Ovary (tissue), 9 donors: ENCODE data around the gene CRY2. TPM values are rescaled to one million over a fixed set of nuclear protein-coding genes. Genes with fewer than 3 reads are reported as not detected.

Source experiments
- DNase-seq, 5 donors: peaks; one replicate each; pipeline ENCODE4 v3.0.0-alpha.2; 2019 to 2020
- H3K27ac ChIP-seq, 2 donors: fragments of 200-600 bp; one replicate each; pipeline versions ENCODE4 v1.5.1 to v1.8.0; 2019 to 2022
- H3K27me3 ChIP-seq: fragments of 200-600 bp; one replicate; pipeline ENCODE4 v1.8.0; 2022
- H3K36me3 ChIP-seq: fragments of 200-600 bp; sonication (generic); one replicate; pipeline ENCODE4 v1.5.1; 2019
- H3K4me1 ChIP-seq: one replicate; pipeline ENCODE4 v1.8.1; 2013; ENCODE audit warnings: mild to moderate bottlenecking, moderate library complexity; ENCODE audit not compliant: insufficient read depth
- H3K4me3 ChIP-seq: fragments of 200-600 bp; sonication (generic); one replicate; pipeline ENCODE4 v1.5.1; 2017
- H3K9me3 ChIP-seq, 2 donors: fragments of 200-600 bp in 1 of 2; sonication (generic) in 1 of 2; one replicate each; pipeline versions ENCODE4 v1.5.1 to v1.8.1; 2013 to 2019; ENCODE audit warnings: mild to moderate bottlenecking in 1 of 2, moderate library complexity in 1 of 2
- EP300 ChIP-seq: sonication (generic); formaldehyde crosslinking; IDR thresholded peaks from one replicate; pipeline ENCODE4 v1.6.1; 2017; ENCODE audit warnings: antibody characterized with exemption
- POLR2A ChIP-seq: fragments of 450-650 bp; IDR thresholded peaks from one replicate; pipeline ENCODE4 v1.6.1; 2017; ENCODE audit warnings: antibody characterized with exemption, mild to moderate bottlenecking, moderate library complexity
- whole genome bisulfite sequencing, 3 donors: extraction: QIAGEN DNeasy Blood & Tissue Kit in 1 of 3; methylation state at CpG; one replicate each; pipeline versions ENCODE4 v1.1.5 to v1.1.7; 2013 to 2017; 5-methylcytosine and 5-hydroxymethylcytosine counted together
- intact Hi-C, 4 donors: fragments of 100-400 bp; cut with DNase I; formaldehyde crosslinking; loops; one replicate each; pipeline versions ENCODE4 v1.11.0 to v1.15.1; 2022 to 2023
- polyA plus RNA-seq, 2 donors: library from polyadenylated mRNA; stranded (reverse); fragments of 200-250 nt in 1 of 2; fragments of 350-450 nt in 1 of 2; fragmentation: Illumina TruSeq in 1 of 2; extraction: RNeasy Lipid Tissue Mini Kit (QIAGEN cat#74804) in 1 of 2; gene quantifications; one replicate each; pipeline ENCODE4 v1.2.3, GENCODE V29; 2013 to 2014
- total RNA-seq, 7 donors: library from RNA; depleted of rRNA in 2 of 7; stranded (reverse); fragments of >200 nt in 2 of 7; fragmentation: NEBNext Ultra II Directional in 3 of 7; extraction: Animal tissue kit (Norgen Biotek cat#: 25700) in 3 of 7; gene quantifications; one replicate each; pipeline versions ENCODE4 v1.1.0 to v1.2.4, GENCODE V29; 2016 to 2023
- TF ChIP-seq, protein P1 (sequence below), 3 donors: fragments of 450-650 bp in 2 of 3; fragments of 200-600 bp in 1 of 3; IDR thresholded peaks; one replicate each; pipeline versions ENCODE4 v1.5.1 to v1.8.0; 2016 to 2022; ENCODE audit warnings: antibody characterized with exemption in 3 of 3, mild to moderate bottlenecking in 1 of 3
- donor health status: DM: no; HTN: no; CAD: no; lungs with moderate emphysema.
- donor health status: DM: no; HTN: no; CAD: no.
- donor health status: Bipolar disorder and iron deficiency.
- donor health status: DM: yes; HTN: yes; CAD: no.
- donor health status: DM: no; HTN: no; CAD: no.
- donor health status: DM: yes; HTN: yes; CAD: no.

Gene CRY2
- total and polyA plus RNA-seq, 9 donors: 37.2 to 94.2 (median 51.9) TPM

DNA sequence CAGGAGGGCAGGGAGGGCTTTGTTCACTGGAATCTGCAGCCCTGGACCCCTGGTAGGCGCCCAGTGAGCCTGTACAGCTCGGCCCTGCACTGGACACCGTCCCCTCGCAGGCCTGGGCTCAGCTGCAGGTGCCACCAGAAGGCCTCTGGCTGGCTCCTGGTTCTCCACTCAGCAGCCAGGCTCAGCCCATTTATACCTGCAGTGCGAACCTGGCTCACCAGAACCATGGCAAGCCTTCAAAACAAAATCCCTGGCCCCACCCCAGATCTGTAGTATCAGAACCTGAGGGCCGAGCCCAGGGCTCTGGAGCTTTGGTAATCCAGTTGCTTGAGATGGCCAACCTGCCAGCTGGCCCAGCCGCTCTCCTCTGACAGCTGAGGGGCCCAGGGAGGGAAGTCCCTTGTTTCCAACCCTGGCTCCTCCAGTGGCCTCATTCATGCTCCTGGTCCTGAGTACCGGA lies 60.7 kb downstream of the CRY2 start:
- Histone ChIP-seq H3K4me1 (no peaks in the 10 kb centered on the region), H3K36me3 (no peaks in the 10 kb centered on the region), H3K27me3 (no peaks in the 10 kb centered on the region), H3K4me3 (no peak overlapping the region), H3K27ac (no peak overlapping the region), H3K9me3 (no peaks in the 10 kb centered on the region)
- intact Hi-C loops: no loop called here
- 59 to 61% (median 60%) methylated on average over 8 of the region's 8 CpGs for WGBS, 3 donors
- DNase-seq: no peak
- TF ChIP-seq POLR2A (no peak), EP300 (no peak)
- TF ChIP-seq, protein P1, sequence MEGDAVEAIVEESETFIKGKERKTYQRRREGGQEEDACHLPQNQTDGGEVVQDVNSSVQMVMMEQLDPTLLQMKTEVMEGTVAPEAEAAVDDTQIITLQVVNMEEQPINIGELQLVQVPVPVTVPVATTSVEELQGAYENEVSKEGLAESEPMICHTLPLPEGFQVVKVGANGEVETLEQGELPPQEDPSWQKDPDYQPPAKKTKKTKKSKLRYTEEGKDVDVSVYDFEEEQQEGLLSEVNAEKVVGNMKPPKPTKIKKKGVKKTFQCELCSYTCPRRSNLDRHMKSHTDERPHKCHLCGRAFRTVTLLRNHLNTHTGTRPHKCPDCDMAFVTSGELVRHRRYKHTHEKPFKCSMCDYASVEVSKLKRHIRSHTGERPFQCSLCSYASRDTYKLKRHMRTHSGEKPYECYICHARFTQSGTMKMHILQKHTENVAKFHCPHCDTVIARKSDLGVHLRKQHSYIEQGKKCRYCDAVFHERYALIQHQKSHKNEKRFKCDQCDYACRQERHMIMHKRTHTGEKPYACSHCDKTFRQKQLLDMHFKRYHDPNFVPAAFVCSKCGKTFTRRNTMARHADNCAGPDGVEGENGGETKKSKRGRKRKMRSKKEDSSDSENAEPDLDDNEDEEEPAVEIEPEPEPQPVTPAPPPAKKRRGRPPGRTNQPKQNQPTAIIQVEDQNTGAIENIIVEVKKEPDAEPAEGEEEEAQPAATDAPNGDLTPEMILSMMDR (IDR thresholded peaks at IDR 0.05): no peak

DNA sequence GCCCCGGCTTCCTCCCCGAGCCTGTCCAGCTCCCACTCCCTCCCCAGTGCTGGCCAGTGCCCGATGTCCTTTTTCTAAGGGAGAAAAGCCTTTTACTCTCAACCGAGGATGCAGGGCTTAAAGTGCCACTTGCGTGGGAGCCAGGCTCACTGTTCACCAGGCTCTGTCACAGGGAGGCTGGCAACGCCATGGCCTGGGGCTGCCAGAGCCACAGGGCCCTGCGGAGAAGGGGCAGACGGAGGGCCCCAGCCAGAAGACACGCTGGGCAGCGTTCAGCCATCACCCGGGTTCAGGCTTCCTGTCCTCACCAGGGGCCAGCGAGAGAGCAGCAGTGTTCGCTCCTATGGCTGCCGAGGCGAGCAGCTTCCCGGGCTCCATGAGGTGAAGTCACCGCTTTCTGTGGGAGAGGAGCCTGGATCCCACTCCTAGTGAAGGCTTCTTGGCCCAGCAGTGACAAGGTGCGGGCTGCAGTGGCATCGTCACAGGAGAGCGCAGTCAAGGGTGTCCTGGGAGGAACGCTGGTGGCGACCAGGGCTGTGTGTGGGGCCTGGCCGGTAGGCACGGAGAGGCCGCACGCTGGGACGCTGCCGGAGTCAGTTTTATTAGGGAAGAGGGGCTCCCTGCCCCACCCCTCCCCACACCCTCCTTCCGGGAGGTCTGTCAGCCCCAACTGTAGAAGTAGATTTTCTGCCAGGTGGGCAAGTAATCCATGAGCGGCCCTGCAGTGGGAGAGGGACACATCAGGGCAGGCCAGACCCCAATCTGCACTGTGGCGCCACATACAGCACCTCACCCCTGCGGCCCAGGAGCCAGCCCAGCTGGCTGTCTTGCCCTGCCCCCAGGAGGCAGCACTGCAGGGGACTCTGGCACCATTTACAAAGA lies 62.6 kb downstream of the CRY2 start:
- H3K36me3 ChIP-seq: no peaks in the 10 kb centered on the region
- no peaks in the 10 kb centered on the region for H3K4me1 ChIP-seq
- intact Hi-C loops: loop anchor here in 2 of 4 donors (5.0 kb wide), 2 partner anchors 58 to 243 kb away; partner anchors contain the start of gene CHST1 (in 1 of the 2)
- H3K9me3 ChIP-seq: no peaks in the 10 kb centered on the region
- no peak overlapping the region for H3K4me3 ChIP-seq
- no peak overlapping the region for H3K27ac ChIP-seq
- DNase-seq: no peak
- H3K27me3 ChIP-seq: no peaks in the 10 kb centered on the region
- TF ChIP-seq EP300 (no peak), POLR2A (no peak)
- TF ChIP-seq, protein P1 (IDR thresholded peaks at IDR 0.05): no peak
- WGBS, 3 donors: 83 to 85% (median 84%) methylated on average over 30 to 32 of the region's 32 CpGs

DNA sequence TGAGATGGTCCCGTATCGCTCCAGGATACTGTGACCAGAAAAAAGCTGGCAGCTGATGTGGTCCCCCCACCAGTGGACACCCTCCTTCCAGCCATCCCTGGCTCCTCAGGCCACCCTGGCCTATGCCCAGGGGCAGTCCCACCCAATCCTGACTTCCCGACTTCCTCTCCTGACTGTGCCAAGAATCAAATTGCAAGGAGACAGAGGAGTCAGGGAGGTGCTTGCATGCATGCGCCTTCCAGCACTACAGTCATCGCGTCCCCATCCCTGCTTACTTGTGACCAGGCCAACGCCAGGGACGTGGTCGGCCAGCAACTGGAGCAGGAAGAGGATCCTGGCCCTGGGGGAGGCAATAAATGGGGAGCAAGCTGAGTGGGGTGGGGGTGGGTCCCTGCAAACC lies 63.3 kb downstream of the CRY2 start:
- 83 to 86% (median 84%) methylated on average over 9 of the region's 9 CpGs for WGBS, 3 donors
- no peaks in the 10 kb centered on the region for H3K27me3 ChIP-seq
- intact Hi-C loops: loop anchor here in 2 of 4 donors (5.0 kb wide), 2 partner anchors 58 to 243 kb away; partner anchors contain the start of gene CHST1 (in 1 of the 2)

DNA sequence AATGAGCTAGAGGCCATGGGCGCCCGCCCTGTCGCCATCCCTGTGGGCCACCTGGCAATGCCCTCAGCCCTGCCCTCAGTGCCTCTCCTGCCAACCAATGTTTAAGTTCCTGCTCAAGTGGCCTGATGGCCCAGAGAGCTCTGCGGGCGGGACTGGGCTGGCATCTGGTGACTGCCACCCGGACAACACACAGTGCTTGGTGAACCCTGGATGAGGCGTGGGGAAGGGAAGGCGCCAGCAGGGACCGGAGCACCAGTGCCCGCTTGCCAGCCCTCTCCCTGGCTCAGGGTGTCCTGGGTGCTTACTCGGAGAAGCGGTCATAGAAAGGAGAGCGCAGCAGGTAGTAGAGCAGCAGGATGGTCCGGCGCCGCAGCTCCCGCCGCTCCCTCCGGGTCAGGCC lies 66.2 kb downstream of the CRY2 start:
- no peaks in the 10 kb centered on the region for H3K9me3 ChIP-seq
- H3K36me3 ChIP-seq: no peaks in the 10 kb centered on the region
- 91 to 95% (median 94%) methylated on average over 19 of the region's 19 CpGs for whole genome bisulfite sequencing, 3 donors
- H3K27me3 ChIP-seq: no peaks in the 10 kb centered on the region
- H3K4me1 ChIP-seq: no peaks in the 10 kb centered on the region
- intact Hi-C loops: loop anchor here in 2 of 4 donors (5.0 kb wide), 2 partner anchors 61 to 246 kb away; partner anchors contain the start of gene CHST1 (in 1 of the 2)
- no peak for DNase-seq
- H3K4me3 ChIP-seq: no peak overlapping the region
- TF ChIP-seq, protein P1 (IDR thresholded peaks at IDR 0.05): no peak
- TF ChIP-seq EP300 (no peak), POLR2A (no peak)
- H3K27ac ChIP-seq: no peak overlapping the region

More for the DNA sequence above, 63.3 kb downstream of the CRY2 start:
- Histone ChIP-seq H3K4me3 (no peak overlapping the region), H3K4me1 (no peaks in the 10 kb centered on the region), H3K36me3 (no peaks in the 10 kb centered on the region), H3K27ac (no peak overlapping the region), H3K9me3 (no peaks in the 10 kb centered on the region)
- no peak for DNase-seq
- TF ChIP-seq POLR2A: no peak
- TF ChIP-seq, protein P1 (IDR thresholded peaks at IDR 0.05): no peak
- no peak for TF ChIP-seq EP300
